ENCODE measurements around the gene PPP1R15B.

- TF ChIP-seq, protein P1, sequence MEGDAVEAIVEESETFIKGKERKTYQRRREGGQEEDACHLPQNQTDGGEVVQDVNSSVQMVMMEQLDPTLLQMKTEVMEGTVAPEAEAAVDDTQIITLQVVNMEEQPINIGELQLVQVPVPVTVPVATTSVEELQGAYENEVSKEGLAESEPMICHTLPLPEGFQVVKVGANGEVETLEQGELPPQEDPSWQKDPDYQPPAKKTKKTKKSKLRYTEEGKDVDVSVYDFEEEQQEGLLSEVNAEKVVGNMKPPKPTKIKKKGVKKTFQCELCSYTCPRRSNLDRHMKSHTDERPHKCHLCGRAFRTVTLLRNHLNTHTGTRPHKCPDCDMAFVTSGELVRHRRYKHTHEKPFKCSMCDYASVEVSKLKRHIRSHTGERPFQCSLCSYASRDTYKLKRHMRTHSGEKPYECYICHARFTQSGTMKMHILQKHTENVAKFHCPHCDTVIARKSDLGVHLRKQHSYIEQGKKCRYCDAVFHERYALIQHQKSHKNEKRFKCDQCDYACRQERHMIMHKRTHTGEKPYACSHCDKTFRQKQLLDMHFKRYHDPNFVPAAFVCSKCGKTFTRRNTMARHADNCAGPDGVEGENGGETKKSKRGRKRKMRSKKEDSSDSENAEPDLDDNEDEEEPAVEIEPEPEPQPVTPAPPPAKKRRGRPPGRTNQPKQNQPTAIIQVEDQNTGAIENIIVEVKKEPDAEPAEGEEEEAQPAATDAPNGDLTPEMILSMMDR (IDR thresholded peaks at IDR 0.05): no peak
- no peak for TF ChIP-seq POLR2A (IDR thresholded peaks at IDR 0.05)
Measured at GRCh38 chr1:204426035-204426436, 14.4 kb upstream of the PPP1R15B start.

Data from testis (tissue), 2 donors.